GM12891 (cell line): ENCODE data around the gene DENND1A.

Experiments used
- DNase-seq: peaks from one replicate; pipeline ENCODE4 v3.0.0; 2011; ENCODE audit warnings: low spot score; ENCODE audit not compliant: insufficient read length
- FAIRE-seq: peaks from 2 replicates; lab custom pipeline; 2011; peaks lifted over from hg19 to GRCh38; lab: Jason Lieb, UNC
- PAX5 ChIP-seq: IDR thresholded peaks from 2 replicates; pipeline ENCODE4 v1.6.1; 2011; ENCODE audit warnings: low read length, moderate library complexity, mild to moderate bottlenecking; ENCODE audit not compliant: insufficient read depth, severe bottlenecking
- POLR2A ChIP-seq: IDR thresholded peaks from 2 replicates; pipeline ENCODE4 v1.6.1; 2011; ENCODE audit warnings: low read depth, low read length, control low read depth
- POLR2AphosphoS5 ChIP-seq: IDR thresholded peaks from 2 replicates; pipeline ENCODE4 v1.6.1; 2011; ENCODE audit warnings: low read depth, low read length, control low read depth
- POU2F2 ChIP-seq: IDR thresholded peaks from 2 replicates; pipeline ENCODE4 v1.6.1; 2011; ENCODE audit warnings: low read depth, mild to moderate bottlenecking, control low read depth, low read length, moderate library complexity
- SPI1 ChIP-seq: IDR thresholded peaks from 2 replicates; pipeline ENCODE4 v1.6.1; 2011; ENCODE audit warnings: low read depth, low read length, control low read depth
- TAF1 ChIP-seq: IDR thresholded peaks from 2 replicates; pipeline ENCODE4 v1.6.1; 2011; ENCODE audit warnings: low read depth, low read length, control low read depth

The DENND1A gene

DNA sequence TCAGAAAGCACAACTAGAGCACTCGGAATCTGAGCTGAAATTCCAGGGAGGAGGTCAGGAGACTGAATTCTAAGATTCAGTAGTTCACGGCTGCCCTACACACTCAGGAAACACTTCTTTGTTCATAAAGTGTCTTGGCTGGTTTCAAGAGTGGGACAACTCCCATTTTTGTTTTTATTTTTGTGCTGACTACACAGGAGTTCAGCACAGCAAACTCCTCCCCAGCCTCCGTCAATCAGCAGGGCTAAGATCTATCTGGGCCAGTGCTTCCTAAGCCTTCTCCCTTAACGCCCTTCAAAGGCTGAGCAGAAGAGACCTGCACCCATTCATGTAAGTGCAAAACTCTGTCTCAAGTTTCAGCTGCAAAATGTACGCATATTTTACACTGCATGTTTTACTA, 323.8 kb downstream of the DENND1A start:
- DNase-seq = no peak
- FAIRE-seq = no peak
- no peak for TF ChIP-seq PAX5
- TF ChIP-seq POLR2A = no peak
- no peak for TF ChIP-seq POLR2AphosphoS5
- TF ChIP-seq TAF1 = no peak
- TF ChIP-seq POU2F2 = no peak
- no peak for TF ChIP-seq SPI1

GRCh38 chr9:123605286-123605685, 324.6 kb downstream of the DENND1A start:
- FAIRE-seq (no peak), DNase-seq (no peak)
- no peak for TF ChIP-seq SPI1
- no peak for TF ChIP-seq POU2F2
- no peak for TF ChIP-seq POLR2AphosphoS5
- no peak for TF ChIP-seq TAF1
- no peak for TF ChIP-seq PAX5

DNA sequence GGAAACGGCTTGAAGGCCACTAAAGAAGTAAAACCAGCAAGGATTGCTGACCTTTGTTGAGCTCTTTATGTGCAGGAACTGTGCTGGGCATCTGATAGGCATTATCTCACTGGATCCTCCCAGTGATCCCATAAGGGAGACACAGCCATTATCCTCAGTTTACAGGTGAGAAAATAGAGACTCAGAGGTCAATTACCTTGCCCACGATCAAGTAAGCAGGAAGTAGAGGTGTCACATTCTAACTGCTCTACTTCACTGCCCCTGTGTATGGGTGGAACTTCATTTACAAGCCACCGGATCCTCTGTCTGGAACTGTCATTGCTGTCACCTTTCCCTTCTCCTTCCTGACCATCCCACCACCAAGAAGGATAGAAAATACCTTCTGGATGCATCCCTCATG, 325.1 kb downstream of the DENND1A start:
- DNase-seq (no peak), FAIRE-seq (no peak)
- TF ChIP-seq PAX5 (no peak), POLR2A (no peak), SPI1 (no peak), TAF1 (no peak), POLR2AphosphoS5 (no peak), POU2F2 (no peak)

DNA sequence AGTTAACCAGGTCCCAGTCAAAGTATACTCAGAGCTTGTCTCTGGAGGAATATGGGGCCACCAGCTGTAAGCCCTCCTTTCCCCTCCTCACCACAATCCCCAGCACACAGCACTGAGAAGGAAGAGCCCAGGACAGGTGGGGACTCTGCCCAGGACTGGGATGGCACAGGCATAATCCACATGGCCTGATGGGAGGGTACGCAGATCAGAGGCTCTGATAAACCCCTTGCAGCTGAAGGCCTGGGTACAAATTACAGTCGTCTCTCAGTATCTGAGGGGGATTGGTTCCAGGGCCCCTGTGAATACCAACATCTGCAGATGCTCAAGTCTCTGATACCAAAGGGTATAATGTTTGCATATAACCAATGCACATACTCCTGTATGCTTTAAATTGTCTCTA, 328.1 kb downstream of the DENND1A start:
- TF ChIP-seq PAX5 (no peak), POLR2A (no peak), POU2F2 (no peak), SPI1 (no peak), TAF1 (no peak)
- FAIRE-seq (no peak), DNase-seq (no peak)

- TF ChIP-seq POLR2A = no peak
- no peak for TF ChIP-seq POLR2AphosphoS5
- no peak for TF ChIP-seq PAX5
- TF ChIP-seq POU2F2 = no peak
- TF ChIP-seq SPI1 = no peak
- DNase-seq (no peak), FAIRE-seq (no peak)
These were observed 330.1 kb downstream of the DENND1A start for GRCh38 chr9:123599781-123600180.

DNA sequence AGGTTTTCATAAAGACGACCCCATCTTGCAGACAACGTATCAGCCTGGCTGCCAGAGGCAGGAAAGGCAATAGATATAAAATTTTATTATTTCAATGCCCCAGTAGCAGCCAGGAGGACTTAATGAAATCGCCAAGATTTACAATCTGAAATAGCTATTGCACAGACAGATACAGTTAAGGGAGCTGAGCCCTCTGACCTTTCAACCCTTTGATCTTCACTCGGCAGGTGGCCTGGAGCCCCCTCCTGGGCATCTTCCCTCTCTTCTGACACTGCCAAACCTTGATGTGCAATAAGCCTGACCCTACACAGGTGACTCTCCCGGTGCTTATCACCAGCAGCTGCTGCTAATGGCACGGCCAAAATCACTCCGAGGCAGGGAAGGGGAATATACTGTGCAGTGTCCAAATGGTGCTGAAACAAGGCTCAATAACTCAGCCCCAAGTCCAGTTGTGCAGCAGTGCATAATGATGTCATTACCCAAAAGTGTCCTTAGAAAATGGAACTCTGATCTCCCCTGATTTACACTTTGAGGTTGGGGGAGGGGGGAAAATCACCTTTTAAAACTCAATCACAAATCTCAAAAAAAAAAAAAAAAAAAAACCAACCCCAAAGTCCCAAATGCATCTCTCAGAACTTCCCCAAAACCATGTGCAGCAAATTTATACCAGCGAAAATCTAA, 331.9 kb downstream of the DENND1A start:
- DNase-seq (no peak), FAIRE-seq (no peak)
- TF ChIP-seq SPI1 = no peak
- no peak for TF ChIP-seq TAF1
- TF ChIP-seq POLR2AphosphoS5 = no peak
- no peak for TF ChIP-seq POU2F2
- no peak for TF ChIP-seq PAX5
- no peak for TF ChIP-seq POLR2A

DNA sequence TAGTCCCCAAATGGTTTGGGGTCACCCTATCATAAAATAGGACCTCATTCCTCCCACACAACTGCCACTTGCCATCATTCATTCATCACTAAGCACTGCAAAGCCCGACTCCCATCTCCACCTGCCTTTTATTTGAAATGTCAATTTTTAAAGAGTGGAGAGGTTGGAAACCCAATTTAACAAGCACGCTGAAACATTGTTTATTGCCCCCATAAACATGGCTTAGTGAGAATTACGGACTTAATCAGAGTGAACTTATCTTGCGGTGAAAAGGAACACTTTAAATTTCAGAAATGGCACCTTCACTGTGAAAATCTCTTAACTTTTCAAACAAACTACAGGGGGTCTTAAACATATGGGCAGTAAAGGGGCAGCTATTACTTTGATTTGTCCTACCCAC, 332.9 kb downstream of the DENND1A start:
- DNase-seq (no peak), FAIRE-seq (no peak)
- TF ChIP-seq PAX5 (no peak), POLR2AphosphoS5 (no peak), POLR2A (no peak), POU2F2 (no peak)

DNA sequence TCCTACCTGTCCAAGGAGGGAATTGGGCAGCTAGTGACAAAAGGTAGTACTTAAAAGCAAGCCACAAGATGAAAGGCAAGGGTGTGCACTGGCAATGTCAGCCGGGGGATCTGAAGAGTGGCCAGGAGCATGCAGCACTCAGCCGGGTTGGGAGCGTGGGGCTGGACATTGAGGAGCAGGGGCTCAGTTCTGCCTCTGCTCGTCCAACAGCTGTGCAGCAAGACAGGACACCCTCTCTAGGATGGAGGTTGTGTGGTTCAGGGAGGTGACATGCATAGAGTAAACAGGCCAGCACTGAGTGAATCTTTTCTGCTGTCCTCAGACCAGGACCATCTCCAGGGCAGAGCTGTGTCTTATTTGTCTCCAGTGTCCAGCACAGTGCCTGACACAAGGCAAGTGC, 338.6 kb downstream of the DENND1A start:
- TF ChIP-seq POLR2A = no peak
- TF ChIP-seq POLR2AphosphoS5 = no peak
- TF ChIP-seq TAF1 = no peak
- no peak for TF ChIP-seq POU2F2
- TF ChIP-seq SPI1 = no peak
- no peak for TF ChIP-seq PAX5
- DNase-seq (no peak), FAIRE-seq (peak; percentile 28)

GRCh38 chr9:123590499-123590898, 339.4 kb downstream of the DENND1A start:
- FAIRE-seq = no peak
- TF ChIP-seq PAX5 (no peak), POLR2AphosphoS5 (no peak), TAF1 (no peak), POLR2A (no peak), SPI1 (no peak), POU2F2 (no peak)

DNA sequence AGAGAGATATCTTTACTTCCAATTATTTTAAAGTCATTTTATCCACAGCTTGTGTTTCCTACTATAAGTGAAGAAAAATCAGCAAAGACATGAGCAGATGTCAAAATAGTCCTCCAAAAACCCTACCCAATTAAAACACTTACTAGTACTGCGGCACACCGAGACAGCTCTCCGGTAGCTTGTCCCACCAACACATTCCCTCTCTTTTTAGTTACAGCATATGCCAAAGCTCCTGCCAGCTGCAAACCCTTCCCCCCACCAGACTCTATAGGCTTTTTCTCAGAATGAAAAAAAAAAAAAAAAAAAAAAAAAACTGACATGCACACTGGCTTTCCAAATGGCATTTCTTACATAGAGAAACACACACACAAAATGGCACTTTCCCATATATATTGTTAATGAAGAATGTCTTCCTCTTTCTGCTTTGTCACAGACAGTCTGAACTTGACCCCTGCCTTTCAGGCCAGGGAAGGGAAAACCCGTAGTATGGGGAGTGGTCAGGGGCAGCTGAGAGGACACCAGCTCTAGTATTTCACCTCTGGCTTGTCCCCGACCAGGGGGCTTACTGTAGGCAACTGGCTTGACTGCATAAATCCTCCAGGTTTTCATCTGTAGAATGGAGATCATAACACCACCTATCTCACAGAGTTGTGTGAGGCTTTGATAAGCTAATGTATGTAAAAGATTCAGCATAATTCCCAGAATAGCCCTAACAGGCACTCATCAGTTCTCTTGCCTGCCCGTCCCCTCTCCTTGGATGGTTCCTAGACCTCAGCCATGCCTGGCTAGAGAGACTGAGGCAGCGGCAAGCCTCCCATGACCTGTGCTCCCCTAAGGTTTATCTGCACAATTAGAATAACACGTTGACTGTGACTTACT, 340.3 kb downstream of the DENND1A start:
- FAIRE-seq (no peak), DNase-seq (no peak)
- no peak for TF ChIP-seq POLR2A

More at GRCh38 chr9:123590499-123590898, 339.4 kb downstream of the DENND1A start:
- no peak for DNase-seq

DNA sequence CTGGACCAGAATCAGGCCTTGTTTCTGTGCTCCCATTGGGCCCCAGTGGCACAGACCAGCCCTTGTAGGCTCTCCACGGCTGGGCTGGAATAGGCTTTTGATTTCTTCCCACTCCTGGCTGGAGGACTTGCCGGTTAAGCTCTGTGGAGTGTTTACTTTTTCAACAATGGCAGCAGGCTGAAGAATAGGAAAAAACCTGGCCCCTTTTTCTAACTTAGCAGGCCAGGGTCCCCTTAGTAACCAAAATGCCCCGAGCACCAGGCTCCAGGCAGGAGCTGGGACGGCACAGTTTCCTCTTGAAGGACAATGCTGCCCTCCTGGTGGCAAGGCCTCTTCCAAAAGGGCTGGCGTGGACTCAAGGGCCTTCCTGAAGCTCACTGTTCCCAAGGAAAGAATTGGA, 343.7 kb downstream of the DENND1A start:
- DNase-seq = no peak
- FAIRE-seq = no peak
- no peak for TF ChIP-seq PAX5
- no peak for TF ChIP-seq POLR2AphosphoS5
- no peak for TF ChIP-seq POLR2A
- no peak for TF ChIP-seq TAF1
- no peak for TF ChIP-seq POU2F2
- no peak for TF ChIP-seq SPI1
